Kidney (tissue), 14 donors: ENCODE measurements around the gene BSG. TPM values are rescaled to one million over a fixed set of nuclear protein-coding genes. Genes with fewer than 3 reads are reported as not detected.
"Not testable (repeated sequence)": the region's sequence is repeated elsewhere in the genome, so short reads cannot be mapped to it uniquely, and the experiment has no call there.

Source experiments
- DNase-seq, 5 donors: peaks; one replicate each; pipeline ENCODE4 v3.0.0-alpha.2; 2013 to 2020
- FAIRE-seq: peaks from 2 replicates; lab custom pipeline; 2012; peaks lifted over from hg19 to GRCh38; lab: Jason Lieb, UNC
- H3K27ac ChIP-seq, 2 donors: one replicate each; pipeline ENCODE4 v1.7.0; 2013; ENCODE audit warnings: low read depth in 2 of 2, low read length in 2 of 2, inconsistent platforms in 1 of 2
- H3K27me3 ChIP-seq: one replicate; pipeline ENCODE4 v1.7.1; 2013; ENCODE audit warnings: low read length, inconsistent platforms; ENCODE audit not compliant: control insufficient read depth, insufficient read depth
- H3K36me3 ChIP-seq, 3 donors: one replicate each; pipeline versions ENCODE4 v1.7.0 to v1.7.1; 2013; ENCODE audit warnings: low read length in 3 of 3, control low read depth in 1 of 3, inconsistent platforms in 1 of 3; ENCODE audit not compliant: insufficient read depth in 3 of 3, control insufficient read depth in 2 of 3
- H3K4me1 ChIP-seq, 3 donors: one replicate each; pipeline versions ENCODE4 v1.7.0 to v1.7.1; 2013; ENCODE audit warnings: low read length in 3 of 3, inconsistent platforms in 1 of 3, low read depth in 1 of 3; ENCODE audit not compliant: control insufficient read depth in 2 of 3, insufficient read depth in 2 of 3
- H3K4me3 ChIP-seq, 3 donors: one replicate each; pipeline versions ENCODE4 v1.7.0 to v1.8.1; 2013; ENCODE audit warnings: low read length in 3 of 3, control low read depth in 1 of 3, inconsistent platforms in 1 of 3
- H3K9ac ChIP-seq, 3 donors: one replicate each; pipeline versions ENCODE4 v1.7.0 to v1.7.1; 2013; ENCODE audit warnings: low read length in 3 of 3, control low read depth in 1 of 3, inconsistent platforms in 1 of 3
- H3K9me3 ChIP-seq, 3 donors: one replicate each; pipeline versions ENCODE4 v1.7.0 to v1.7.1; 2013; ENCODE audit warnings: low read length in 3 of 3, control low read depth in 1 of 3, inconsistent platforms in 1 of 3; ENCODE audit not compliant: control insufficient read depth in 2 of 3, insufficient read depth in 1 of 3
- intact Hi-C: fragments of 100-400 bp; cut with DNase I; formaldehyde crosslinking; loops from one replicate; pipeline ENCODE4 v1.11.1; 2022
- polyA plus RNA-seq: library from polyadenylated mRNA; stranded (reverse); fragments of 350-450 nt; fragmentation: Illumina TruSeq; extraction: RNeasy Lipid Tissue Mini Kit (QIAGEN cat#74804); gene quantifications from one replicate; pipeline ENCODE4 v1.2.3, GENCODE V29; 2014; ENCODE audit warnings: low read depth, low replicate concordance; ENCODE audit not compliant: insufficient read depth
- total RNA-seq: library from RNA; stranded (reverse); fragmentation: NEBNext Ultra II Directional; extraction: Animal tissue kit (Norgen Biotek cat#: 25700); gene quantifications from one replicate; pipeline ENCODE4 v1.2.1, GENCODE V29; 2021
- TF ChIP-seq, protein P1 (sequence below): IDR thresholded peaks from 3 replicates; pipeline ENCODE4 v1.5.1; 2012; ENCODE audit warnings: mild to moderate bottlenecking, moderate library complexity, borderline replicate concordance; ENCODE audit not compliant: insufficient read depth; ENCODE audit errors: extremely low read depth
- donor health status: control.
- donor health status: control.
- donor health status: control.
- donor health status: control.
- donor health status: control.
- donor health status: DM: yes; HTN: yes; CAD: no.
- donor health status: Normal renal cell carcinoma (clear cell type).

BSG gene
- total and polyA plus RNA-seq, 2 donors from 2014 or later = 554 to 984 TPM

DNA sequence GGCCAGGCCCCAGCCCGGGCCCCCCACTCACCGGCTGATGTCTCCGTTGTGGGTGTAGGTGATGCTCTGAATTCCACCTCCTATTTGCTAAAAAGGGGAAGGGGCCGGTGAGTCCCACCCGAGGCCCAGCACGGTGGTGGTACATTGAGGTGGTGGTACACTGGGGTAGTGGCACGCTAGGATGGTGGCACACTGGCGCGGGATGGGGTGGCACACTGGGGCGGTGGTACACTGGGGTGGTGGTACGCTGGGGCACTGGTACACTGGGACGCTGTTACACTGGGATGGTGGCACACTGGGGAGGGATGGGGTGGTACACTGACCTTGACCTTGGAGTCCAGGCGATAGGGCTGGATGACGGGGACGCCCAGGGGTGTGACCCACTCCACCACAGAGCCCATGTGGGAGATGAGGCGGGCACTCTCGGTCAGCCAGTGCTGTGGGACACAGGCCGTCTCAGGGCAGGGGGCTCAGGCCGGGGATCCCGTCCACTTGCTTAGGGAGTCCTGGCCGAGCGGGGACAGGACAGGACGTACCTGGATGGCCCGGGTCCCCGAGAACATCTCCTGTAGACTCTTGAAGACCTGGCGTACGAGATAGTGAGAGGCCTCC lies 46.4 kb downstream of the BSG start:
- no peak for DNase-seq
- no peaks in the 10 kb centered on the region for H3K9me3 ChIP-seq

DNA sequence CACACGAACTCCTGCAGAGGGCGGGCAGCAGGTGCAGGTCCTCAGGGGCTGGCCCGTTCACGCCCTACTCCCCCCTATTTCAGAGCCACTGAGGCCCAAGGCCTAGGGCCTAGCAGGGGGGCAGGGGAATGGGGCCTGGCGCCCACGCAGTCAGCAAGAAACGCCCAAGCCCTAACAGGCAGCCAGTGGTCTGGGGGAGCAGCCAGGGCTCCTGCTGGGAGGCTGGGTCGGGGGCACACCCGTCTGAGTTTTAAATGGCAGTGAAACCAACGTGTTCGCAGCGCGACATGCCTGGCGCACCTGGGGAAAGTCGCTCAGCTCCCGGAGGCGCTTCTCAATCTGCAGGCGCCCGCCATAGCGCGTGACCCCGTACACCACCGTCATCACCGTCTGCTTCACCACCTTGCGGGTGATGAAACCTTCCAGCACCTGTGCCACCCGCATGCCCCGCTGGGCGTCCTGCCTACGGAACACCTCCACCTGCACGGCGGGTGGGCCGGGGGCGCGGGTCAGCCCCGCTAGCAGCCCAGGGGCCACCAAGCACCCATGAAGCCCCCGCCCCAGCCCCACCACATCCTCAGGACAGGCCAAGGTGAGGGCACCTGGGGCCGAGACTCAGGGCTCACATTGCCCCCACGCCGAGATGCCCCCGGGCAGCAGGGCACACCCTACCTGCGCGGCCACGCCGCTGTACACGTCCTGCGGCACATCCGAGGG lies 47.0 kb downstream of the BSG start:
- H3K4me3 ChIP-seq = no peak overlapping the region
- no peak overlapping the region for H3K27ac ChIP-seq
- FAIRE-seq (no peak), DNase-seq (no peak)
- intact Hi-C loops = no loop called here
- H3K9me3 ChIP-seq = no peaks in the 10 kb centered on the region
- H3K9ac ChIP-seq = no peak overlapping the region
- TF ChIP-seq, protein P1, sequence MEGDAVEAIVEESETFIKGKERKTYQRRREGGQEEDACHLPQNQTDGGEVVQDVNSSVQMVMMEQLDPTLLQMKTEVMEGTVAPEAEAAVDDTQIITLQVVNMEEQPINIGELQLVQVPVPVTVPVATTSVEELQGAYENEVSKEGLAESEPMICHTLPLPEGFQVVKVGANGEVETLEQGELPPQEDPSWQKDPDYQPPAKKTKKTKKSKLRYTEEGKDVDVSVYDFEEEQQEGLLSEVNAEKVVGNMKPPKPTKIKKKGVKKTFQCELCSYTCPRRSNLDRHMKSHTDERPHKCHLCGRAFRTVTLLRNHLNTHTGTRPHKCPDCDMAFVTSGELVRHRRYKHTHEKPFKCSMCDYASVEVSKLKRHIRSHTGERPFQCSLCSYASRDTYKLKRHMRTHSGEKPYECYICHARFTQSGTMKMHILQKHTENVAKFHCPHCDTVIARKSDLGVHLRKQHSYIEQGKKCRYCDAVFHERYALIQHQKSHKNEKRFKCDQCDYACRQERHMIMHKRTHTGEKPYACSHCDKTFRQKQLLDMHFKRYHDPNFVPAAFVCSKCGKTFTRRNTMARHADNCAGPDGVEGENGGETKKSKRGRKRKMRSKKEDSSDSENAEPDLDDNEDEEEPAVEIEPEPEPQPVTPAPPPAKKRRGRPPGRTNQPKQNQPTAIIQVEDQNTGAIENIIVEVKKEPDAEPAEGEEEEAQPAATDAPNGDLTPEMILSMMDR = no peak
- H3K4me1 ChIP-seq = no peaks in the 10 kb centered on the region
- H3K27me3 ChIP-seq = no peaks in the 10 kb centered on the region
- peaks cover 0 to 5% (median 0%) of the 10 kb centered on the region in 3 donors for H3K36me3 ChIP-seq

More for the DNA sequence above, 46.4 kb downstream of the BSG start:
- no peak overlapping the region for H3K27ac ChIP-seq
- FAIRE-seq = no peak
- TF ChIP-seq, protein P1 = no peak
- H3K27me3 ChIP-seq = no peaks in the 10 kb centered on the region
- no peaks in the 10 kb centered on the region for H3K36me3 ChIP-seq
- no peak overlapping the region for H3K9ac ChIP-seq
- intact Hi-C loops = no loop called here
- no peaks in the 10 kb centered on the region for H3K4me1 ChIP-seq
- no peak overlapping the region for H3K4me3 ChIP-seq

DNA sequence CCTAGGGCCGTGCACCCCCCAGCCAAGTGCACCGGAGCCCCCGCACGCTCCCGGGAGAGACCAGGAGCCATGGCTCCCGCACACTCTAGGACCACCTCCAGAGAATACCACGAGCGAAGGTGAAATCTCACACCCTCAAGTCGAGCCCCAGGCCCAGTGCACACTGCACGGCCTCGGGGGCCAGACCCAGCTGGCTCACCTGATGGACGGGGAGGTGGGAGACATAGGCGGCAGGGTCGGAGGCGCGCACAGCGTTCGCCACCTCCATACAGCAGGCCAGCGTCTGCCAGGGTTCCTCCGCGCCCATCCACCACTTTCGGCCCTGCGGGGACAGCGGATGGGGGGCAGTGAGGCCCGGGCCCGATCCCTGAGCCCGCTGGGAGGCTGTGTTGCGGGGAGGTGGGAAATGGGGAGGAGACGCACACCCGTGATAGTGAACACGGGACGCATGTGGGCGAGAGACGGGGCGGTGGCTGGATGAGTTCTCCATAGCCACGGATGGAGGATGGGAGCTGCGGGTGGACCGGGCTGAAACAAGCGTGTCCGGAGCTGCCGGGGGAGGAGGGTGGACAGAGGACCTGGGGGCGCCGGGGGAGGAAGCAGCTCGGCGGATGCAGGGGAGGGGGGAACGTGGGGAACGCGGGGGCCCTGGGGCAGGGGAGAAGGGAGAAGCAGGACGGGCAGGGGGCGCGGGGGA lies 47.9 kb downstream of the BSG start:
- intact Hi-C loops = no loop called here
- no peaks in the 10 kb centered on the region for H3K4me1 ChIP-seq
- FAIRE-seq = no peak

DNA sequence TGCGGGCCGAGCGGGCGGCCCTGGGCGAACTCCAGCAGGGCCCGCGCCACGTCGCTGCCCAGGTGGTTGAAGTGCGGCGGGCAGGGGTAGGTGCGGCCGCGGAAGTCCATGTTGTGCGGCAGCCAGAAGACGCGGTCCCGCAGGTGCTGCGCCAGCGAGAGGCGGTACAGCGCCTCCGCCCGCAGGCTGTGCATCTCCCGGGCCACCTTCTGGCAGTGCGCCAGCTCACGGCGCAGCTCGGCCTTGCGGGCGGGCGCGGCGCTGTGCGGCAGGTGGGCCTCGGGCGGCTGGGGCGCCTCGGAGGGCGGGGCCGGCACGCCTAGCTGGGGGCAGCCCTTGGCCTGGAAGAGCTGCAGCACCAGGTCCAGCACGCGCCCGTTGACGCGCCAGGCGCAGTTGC lies 48.8 kb downstream of the BSG start:
- H3K27ac ChIP-seq, intact Hi-C loops, FAIRE-seq, H3K4me3 ChIP-seq, H3K27me3 ChIP-seq, H3K36me3 ChIP-seq, H3K9me3 ChIP-seq, H3K4me1 ChIP-seq, H3K9ac ChIP-seq: not testable (repeated sequence)
- peak in 1 of 5 donors; percentile 72 for DNase-seq

More for the DNA sequence above, 47.9 kb downstream of the BSG start:
- TF ChIP-seq, protein P1 = no peak
- Histone ChIP-seq H3K27ac (no peak overlapping the region), H3K9ac (no peak overlapping the region), H3K36me3 (peaks cover 0 to 5% (median 2%) of the 10 kb centered on the region in 3 donors), H3K4me3 (no peak overlapping the region), H3K27me3 (no peaks in the 10 kb centered on the region), H3K9me3 (no peaks in the 10 kb centered on the region)
- peak in 1 of 5 donors; percentile 47 for DNase-seq
